SK-N-SH treated with all-trans-retinoic acid at 6 μM for 48 hours (cell line): ENCODE data around the gene FAM111B.
"Not testable (repeated sequence)": the region's sequence is repeated elsewhere in the genome, so short reads cannot be mapped to it uniquely, and the experiment has no call there.

Experiments
- ARNTL ChIP-seq: fragments of 450-650 bp; formaldehyde crosslinking; IDR thresholded peaks from 2 replicates; pipeline ENCODE4 v1.5.0; 2020; ENCODE audit warnings: low read depth, mild to moderate bottlenecking, moderate library complexity, borderline replicate concordance
- CSDC2 ChIP-seq: fragments of 250-450 bp; sonication (Bioruptor Pico); IDR thresholded peaks from 2 replicates; pipeline ENCODE4 v1.5.0; 2020; ENCODE audit warnings: mild to moderate bottlenecking, moderate library complexity
- OSR1 ChIP-seq: fragments of 250-450 bp; sonication (Bioruptor Pico); IDR thresholded peaks from 2 replicates; pipeline ENCODE4 v1.8.0; 2022; ENCODE audit warnings: moderate library complexity, mild to moderate bottlenecking, inconsistent platforms
- RARB ChIP-seq: fragments of 250-450 bp; sonication (Bioruptor Pico); IDR thresholded peaks from 2 replicates; pipeline ENCODE4 v1.8.0; 2021; ENCODE audit warnings: mild to moderate bottlenecking, moderate library complexity
- ZNF565 ChIP-seq: fragments of 450-650 bp; formaldehyde crosslinking; conservative IDR thresholded peaks from 2 replicates; pipeline ENCODE4 v1.5.0; 2020; ENCODE audit warnings: low read depth, mild to moderate bottlenecking, moderate library complexity
- TF ChIP-seq, protein P1 (sequence below): fragments of 250-450 bp; sonication (Bioruptor Pico); IDR thresholded peaks from 2 replicates; pipeline ENCODE4 v1.8.0; 2021; ENCODE audit warnings: low read depth, mild to moderate bottlenecking, moderate library complexity, borderline replicate concordance
- TF ChIP-seq, protein P2 (sequence below): fragments of 250-450 bp; sonication (Bioruptor Pico); IDR thresholded peaks from 2 replicates; pipeline ENCODE4 v1.5.0; 2020; ENCODE audit warnings: mild to moderate bottlenecking, moderate library complexity

DNA sequence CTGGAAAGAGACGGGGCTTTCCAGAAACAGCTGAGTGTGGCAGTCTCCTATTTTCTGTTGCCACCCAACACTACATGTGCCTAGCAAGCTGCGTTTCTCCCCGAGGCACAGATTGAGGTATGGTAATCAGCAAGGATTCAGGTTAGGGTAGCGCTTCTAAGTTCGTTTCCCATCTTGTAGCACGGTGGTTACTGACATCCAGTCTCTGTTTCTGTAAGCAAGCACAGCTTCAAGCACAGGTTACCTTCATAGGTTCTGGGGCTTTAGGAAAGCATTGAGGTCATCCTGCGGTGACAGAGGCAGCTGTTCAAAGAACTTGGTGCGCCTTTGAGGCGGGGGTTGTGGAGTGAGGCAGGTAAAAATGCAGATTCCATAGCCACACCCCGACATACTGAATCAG is 684 bp downstream of the FAM111B start:
- not testable (repeated sequence) for TF ChIP-seq RARB (CRISPR knock-in tag); OSR1 (CRISPR knock-in tag); ARNTL (CRISPR knock-in tag); ZNF565; CSDC2 (CRISPR knock-in tag)
- TF ChIP-seq, protein P1, sequence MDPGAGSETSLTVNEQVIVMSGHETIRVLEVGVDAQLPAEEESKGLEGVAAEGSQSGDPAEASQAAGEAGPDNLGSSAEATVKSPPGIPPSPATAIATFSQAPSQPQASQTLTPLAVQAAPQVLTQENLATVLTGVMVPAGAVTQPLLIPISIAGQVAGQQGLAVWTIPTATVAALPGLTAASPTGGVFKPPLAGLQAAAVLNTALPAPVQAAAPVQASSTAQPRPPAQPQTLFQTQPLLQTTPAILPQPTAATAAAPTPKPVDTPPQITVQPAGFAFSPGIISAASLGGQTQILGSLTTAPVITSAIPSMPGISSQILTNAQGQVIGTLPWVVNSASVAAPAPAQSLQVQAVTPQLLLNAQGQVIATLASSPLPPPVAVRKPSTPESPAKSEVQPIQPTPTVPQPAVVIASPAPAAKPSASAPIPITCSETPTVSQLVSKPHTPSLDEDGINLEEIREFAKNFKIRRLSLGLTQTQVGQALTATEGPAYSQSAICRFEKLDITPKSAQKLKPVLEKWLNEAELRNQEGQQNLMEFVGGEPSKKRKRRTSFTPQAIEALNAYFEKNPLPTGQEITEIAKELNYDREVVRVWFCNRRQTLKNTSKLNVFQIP (CRISPR knock-in tag), result not testable (repeated sequence)
- TF ChIP-seq, protein P2, sequence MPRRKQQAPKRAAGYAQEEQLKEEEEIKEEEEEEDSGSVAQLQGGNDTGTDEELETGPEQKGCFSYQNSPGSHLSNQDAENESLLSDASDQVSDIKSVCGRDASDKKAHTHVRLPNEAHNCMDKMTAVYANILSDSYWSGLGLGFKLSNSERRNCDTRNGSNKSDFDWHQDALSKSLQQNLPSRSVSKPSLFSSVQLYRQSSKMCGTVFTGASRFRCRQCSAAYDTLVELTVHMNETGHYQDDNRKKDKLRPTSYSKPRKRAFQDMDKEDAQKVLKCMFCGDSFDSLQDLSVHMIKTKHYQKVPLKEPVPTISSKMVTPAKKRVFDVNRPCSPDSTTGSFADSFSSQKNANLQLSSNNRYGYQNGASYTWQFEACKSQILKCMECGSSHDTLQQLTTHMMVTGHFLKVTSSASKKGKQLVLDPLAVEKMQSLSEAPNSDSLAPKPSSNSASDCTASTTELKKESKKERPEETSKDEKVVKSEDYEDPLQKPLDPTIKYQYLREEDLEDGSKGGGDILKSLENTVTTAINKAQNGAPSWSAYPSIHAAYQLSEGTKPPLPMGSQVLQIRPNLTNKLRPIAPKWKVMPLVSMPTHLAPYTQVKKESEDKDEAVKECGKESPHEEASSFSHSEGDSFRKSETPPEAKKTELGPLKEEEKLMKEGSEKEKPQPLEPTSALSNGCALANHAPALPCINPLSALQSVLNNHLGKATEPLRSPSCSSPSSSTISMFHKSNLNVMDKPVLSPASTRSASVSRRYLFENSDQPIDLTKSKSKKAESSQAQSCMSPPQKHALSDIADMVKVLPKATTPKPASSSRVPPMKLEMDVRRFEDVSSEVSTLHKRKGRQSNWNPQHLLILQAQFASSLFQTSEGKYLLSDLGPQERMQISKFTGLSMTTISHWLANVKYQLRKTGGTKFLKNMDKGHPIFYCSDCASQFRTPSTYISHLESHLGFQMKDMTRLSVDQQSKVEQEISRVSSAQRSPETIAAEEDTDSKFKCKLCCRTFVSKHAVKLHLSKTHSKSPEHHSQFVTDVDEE (CRISPR knock-in tag), result not testable (repeated sequence)
